Liver (tissue), 3 donors: Measurements from ENCODE around the gene KCNJ1.

ENCODE experiments used
- EGR1 ChIP-seq, 2 donors: IDR thresholded peaks; 2 replicates each; pipeline ENCODE4 v1.6.1; 2016 to 2018; ENCODE audit warnings: antibody characterized with exemption in 2 of 2, low read depth in 2 of 2
- HNF4A ChIP-seq, 2 donors: conservative IDR thresholded peaks; 2 replicates each; pipeline ENCODE4 v1.6.1; 2016; ENCODE audit warnings: antibody characterized with exemption in 2 of 2, mild to moderate bottlenecking in 2 of 2
- YY1 ChIP-seq: IDR thresholded peaks from 2 replicates; pipeline ENCODE4 v1.6.1; 2016; ENCODE audit warnings: antibody characterized with exemption, mild to moderate bottlenecking
- TF ChIP-seq, protein P1 (sequence below): IDR thresholded peaks from 2 replicates; pipeline ENCODE4 v1.6.1; 2016; ENCODE audit warnings: antibody characterized with exemption
- TF ChIP-seq, protein P2 (sequence below): fragments of 150-350 bp; IDR thresholded peaks from 2 replicates; pipeline ENCODE4 v1.5.1; 2017; ENCODE audit warnings: improper control_type of control experiment, low read depth, low read length; ENCODE audit not compliant: missing input control
- TF ChIP-seq, protein P3 (sequence below): IDR thresholded peaks from 2 replicates; pipeline ENCODE4 v1.6.1; 2016; ENCODE audit warnings: antibody characterized with exemption
- donor health status: healthy.
- donor health status: healthy.

DNA sequence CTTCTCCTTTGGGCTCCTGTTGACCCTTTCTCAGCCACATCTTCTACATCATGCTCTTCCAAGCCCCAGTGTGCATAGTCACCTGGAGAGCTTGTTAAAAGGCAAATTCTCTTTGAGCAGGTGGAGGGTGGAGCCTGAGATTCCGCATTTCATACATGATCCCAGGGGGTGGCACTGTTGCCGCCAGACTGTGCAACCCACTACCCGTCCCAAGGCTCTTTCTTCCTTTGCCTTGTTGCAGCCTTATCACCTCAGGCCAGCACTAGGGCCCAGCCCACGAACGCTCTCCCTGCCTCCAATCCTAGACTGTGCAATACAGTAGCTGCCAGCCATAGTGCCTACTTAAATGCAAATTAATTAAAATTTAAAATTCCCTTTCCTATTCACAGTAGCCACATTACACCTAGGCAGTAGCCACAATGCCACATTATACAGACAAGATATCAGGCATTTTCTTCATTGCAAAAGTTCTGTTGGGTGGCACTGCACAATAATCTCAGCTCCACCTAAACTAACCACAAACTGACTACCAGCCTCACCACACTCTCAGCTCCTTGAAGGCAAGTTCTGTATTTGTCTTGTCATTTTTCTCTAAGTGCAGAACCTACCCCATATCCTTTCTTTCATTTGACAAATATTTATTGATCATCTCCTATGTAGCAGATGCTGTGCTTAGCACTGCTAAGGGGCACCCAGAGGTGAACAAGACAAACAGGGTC, 19.5 kb upstream of the KCNJ1 start:
- TF ChIP-seq, protein P1, sequence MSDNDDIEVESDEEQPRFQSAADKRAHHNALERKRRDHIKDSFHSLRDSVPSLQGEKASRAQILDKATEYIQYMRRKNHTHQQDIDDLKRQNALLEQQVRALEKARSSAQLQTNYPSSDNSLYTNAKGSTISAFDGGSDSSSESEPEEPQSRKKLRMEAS, result no peak
- TF ChIP-seq HNF4A (conservative IDR thresholded peaks at IDR 0.05) (no peak), EGR1 (IDR thresholded peaks at IDR 0.05; ENCODE audit: low read depth in 2 of 2) (no peak), YY1 (no peak)
- TF ChIP-seq, protein P2, sequence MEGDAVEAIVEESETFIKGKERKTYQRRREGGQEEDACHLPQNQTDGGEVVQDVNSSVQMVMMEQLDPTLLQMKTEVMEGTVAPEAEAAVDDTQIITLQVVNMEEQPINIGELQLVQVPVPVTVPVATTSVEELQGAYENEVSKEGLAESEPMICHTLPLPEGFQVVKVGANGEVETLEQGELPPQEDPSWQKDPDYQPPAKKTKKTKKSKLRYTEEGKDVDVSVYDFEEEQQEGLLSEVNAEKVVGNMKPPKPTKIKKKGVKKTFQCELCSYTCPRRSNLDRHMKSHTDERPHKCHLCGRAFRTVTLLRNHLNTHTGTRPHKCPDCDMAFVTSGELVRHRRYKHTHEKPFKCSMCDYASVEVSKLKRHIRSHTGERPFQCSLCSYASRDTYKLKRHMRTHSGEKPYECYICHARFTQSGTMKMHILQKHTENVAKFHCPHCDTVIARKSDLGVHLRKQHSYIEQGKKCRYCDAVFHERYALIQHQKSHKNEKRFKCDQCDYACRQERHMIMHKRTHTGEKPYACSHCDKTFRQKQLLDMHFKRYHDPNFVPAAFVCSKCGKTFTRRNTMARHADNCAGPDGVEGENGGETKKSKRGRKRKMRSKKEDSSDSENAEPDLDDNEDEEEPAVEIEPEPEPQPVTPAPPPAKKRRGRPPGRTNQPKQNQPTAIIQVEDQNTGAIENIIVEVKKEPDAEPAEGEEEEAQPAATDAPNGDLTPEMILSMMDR, result peak; percentile 11
- TF ChIP-seq, protein P3, sequence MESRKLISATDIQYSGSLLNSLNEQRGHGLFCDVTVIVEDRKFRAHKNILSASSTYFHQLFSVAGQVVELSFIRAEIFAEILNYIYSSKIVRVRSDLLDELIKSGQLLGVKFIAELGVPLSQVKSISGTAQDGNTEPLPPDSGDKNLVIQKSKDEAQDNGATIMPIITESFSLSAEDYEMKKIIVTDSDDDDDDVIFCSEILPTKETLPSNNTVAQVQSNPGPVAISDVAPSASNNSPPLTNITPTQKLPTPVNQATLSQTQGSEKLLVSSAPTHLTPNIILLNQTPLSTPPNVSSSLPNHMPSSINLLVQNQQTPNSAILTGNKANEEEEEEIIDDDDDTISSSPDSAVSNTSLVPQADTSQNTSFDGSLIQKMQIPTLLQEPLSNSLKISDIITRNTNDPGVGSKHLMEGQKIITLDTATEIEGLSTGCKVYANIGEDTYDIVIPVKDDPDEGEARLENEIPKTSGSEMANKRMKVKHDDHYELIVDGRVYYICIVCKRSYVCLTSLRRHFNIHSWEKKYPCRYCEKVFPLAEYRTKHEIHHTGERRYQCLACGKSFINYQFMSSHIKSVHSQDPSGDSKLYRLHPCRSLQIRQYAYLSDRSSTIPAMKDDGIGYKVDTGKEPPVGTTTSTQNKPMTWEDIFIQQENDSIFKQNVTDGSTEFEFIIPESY, result no peak
